HEK293T (cell line): ENCODE measurements around the gene DNAH9.

Source experiments
- LEF1 ChIP-seq: fragments of 450-650 bp; IDR thresholded peaks from 2 replicates; pipeline ENCODE4 v1.6.1; 2017; ENCODE audit warnings: mild to moderate bottlenecking, borderline replicate concordance
- NFRKB ChIP-seq: fragments of 450-650 bp; IDR thresholded peaks from 2 replicates; pipeline ENCODE4 v1.6.1; 2016; ENCODE audit warnings: mild to moderate bottlenecking, moderate library complexity

DNA sequence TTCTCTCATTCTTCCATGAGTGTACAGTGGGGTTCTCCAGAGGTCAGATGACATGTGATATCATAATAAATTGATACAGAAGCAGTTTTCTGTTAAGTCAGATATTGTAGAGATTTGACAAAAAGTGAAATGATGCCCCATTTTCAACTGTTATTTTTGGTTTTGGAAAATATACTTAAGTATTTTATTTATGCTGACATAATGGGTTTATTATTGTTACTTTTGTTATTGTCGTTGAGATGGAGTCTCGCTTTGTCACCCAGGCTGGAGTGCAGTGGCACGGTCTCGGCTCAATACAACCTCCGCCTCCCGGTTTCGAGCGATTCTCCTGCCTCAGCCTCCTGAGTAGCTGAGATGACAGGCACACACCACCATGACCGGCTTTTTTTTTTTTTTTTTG lies 94.4 kb downstream of the DNAH9 start:
- TF ChIP-seq LEF1 (no peak), NFRKB (no peak)
